Activated CD8-positive, alpha-beta memory T cell treated with anti-CD3 and anti-CD28 coated beads, Interleukin-2, amount 10 ng/mL, durations not matched to agents 7 days and 5 days (primary cell): Measurements from ENCODE around the gene HSD17B8. TPM values are rescaled to one million over a fixed set of nuclear protein-coding genes. Genes with fewer than 3 reads are reported as not detected.
A peak's percentile ranks its signal among the peaks of the same experiment; 100 is the strongest.

Source experiments
- ATAC-seq: fragments of 150-1000 bp; cut with Tn5 transposase; one replicate; pipeline ENCODE4 v1.10.0; 2021; ENCODE audit warnings: moderate library complexity
- CTCF ChIA-PET: fragments of 350-600 bp; sonication (Branson Sonifier 250); formaldehyde crosslinking; loops from one replicate; lab custom pipeline; 2021; ENCODE audit warnings: antibody characterized with exemption; lab: Charles Lee
- DNase-seq: peaks from one replicate; pipeline ENCODE4 v3.0.0-alpha.2; 2020
- H3K27ac Mint-ChIP-seq: one replicate; pipeline ENCODE4 v1.8.0; 2021; ENCODE audit warnings: mild to moderate bottlenecking, mixed read lengths
- H3K27me3 Mint-ChIP-seq: one replicate; pipeline ENCODE4 v1.8.0; 2021; ENCODE audit warnings: mixed read lengths
- H3K36me3 Mint-ChIP-seq: one replicate; pipeline ENCODE4 v1.8.0; 2021; ENCODE audit warnings: mild to moderate bottlenecking, mixed read lengths
- H3K4me1 Mint-ChIP-seq: one replicate; pipeline ENCODE4 v1.8.0; 2021; ENCODE audit warnings: mixed read lengths
- H3K4me3 Mint-ChIP-seq: one replicate; pipeline ENCODE4 v1.8.0; 2021; ENCODE audit warnings: mild to moderate bottlenecking, moderate library complexity, mixed read lengths
- H3K9me3 Mint-ChIP-seq: one replicate; pipeline ENCODE4 v1.8.0; 2022; ENCODE audit warnings: low read depth, mixed read lengths
- total RNA-seq, 2 experiments: library from RNA; stranded (reverse); gene quantifications; one replicate each; pipeline ENCODE4 v1.2.3, GENCODE V29; 2021

The HSD17B8 gene
- 10 to 100 TPM; 18.6 to 20.9 TPM for total RNA-seq

DNA sequence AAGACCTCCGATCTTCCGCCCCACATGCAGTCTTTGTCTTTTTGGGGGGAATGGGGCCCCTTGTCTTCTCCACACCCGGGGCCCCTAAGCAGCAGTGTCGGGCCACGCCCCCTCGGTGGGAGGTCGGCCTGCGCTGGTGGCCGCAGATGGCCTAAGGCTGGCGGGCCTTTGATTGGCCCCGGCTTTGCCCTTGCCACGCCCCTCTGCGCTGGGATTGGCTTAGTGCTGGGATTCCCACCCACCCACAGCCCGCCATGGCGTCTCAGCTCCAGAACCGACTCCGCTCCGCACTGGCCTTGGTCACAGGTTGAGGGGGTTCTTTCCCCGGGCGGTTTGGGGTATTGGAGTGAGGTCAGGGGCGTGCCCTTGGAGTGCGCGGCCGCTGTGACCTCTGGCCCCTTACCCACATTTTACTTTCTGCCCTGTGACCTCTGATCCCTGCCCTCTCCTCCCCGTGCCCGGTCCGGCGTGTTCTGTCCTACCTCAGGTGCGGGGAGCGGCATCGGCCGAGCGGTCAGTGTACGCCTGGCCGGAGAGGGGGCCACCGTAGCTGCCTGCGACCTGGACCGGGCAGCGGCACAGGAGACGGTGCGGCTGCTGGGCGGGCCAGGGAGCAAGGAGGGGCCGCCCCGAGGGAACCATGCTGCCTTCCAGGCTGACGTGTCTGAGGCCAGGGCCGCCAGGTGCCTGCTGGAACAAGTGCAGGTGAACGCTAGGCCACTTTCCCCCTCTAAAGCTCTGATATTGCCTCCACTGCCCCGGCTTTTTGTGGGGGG lies at the start of gene HSD17B8:
TSS of gene HSD17B8 (plus strand) at position 241 of the 776 bp plus-strand sequence. CDS start at position 255, 14 bp downstream.
- Mint-ChIP-seq H3K36me3 (peaks cover 30% of the 10 kb centered on the region), H3K27me3 (no peaks in the 10 kb centered on the region), H3K4me1 (peaks cover 66% of the 10 kb centered on the region), H3K4me3 (peak within 1 kb of the TSS; percentile 82), H3K27ac (peak within 1 kb of the TSS; percentile 94), H3K9me3 (no peaks in the 10 kb centered on the region)
- peak; percentile 96 for DNase-seq
- ATAC-seq, result peak; percentile 71
- CTCF ChIA-PET, result interaction anchor here (1.0 to 2.4 kb wide), 4 partner anchors 43 to 359 kb away, joined by 3 to 22 read pairs (median 4); no protein-coding TSS in a partner anchor

GRCh38 chr6:33156561-33156960 lies 47.9 kb upstream of the HSD17B8 start:
- Mint-ChIP-seq H3K4me3 (no peak overlapping the region), H3K36me3 (no peaks in the 10 kb centered on the region), H3K27me3 (peaks cover 27% of the 10 kb centered on the region), H3K9me3 (peaks cover 5% of the 10 kb centered on the region), H3K27ac (no peak overlapping the region), H3K4me1 (peaks cover 10% of the 10 kb centered on the region)
- ATAC-seq, result no peak
- CTCF ChIA-PET, result interaction anchor here (1.2 to 10.0 kb wide), 3 partner anchors 8 to 91 kb away, joined by 3 to 108 read pairs (median 8); no protein-coding TSS in a partner anchor
- DNase-seq, result no peak

- Mint-ChIP-seq H3K27ac (no peak overlapping the region), H3K36me3 (no peaks in the 10 kb centered on the region), H3K4me1 (peaks cover 14% of the 10 kb centered on the region), H3K4me3 (no peak overlapping the region), H3K27me3 (peaks cover 23% of the 10 kb centered on the region), H3K9me3 (peaks cover 5% of the 10 kb centered on the region)
- ATAC-seq (no peak), DNase-seq (no peak)
- CTCF ChIA-PET, result interaction anchor here (1.2 to 10.0 kb wide), 4 partner anchors 8 to 90 kb away, joined by 3 to 108 read pairs (median 6); no protein-coding TSS in a partner anchor
Measured at GRCh38 chr6:33156964-33157363, 47.5 kb upstream of the HSD17B8 start.

DNA sequence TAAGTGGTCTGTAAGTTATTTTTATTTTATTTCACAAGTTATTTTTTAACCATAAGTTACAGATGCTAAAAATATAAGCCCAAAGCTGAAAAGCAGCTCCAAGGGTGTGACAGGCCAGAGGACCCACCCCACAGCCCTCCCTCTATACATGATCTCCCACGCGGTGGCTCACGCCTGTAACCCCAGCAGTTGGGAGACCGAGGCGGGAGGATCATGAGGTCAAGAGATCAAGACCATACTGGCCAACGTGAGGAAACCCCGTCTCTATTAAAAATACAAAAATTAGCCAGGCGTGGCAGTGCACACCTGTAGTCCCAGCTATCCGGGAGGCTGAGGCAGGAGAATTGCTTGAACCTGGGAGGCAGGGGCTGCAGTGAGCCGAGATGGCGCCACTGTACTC lies 44.4 kb upstream of the HSD17B8 start:
- Mint-ChIP-seq H3K4me3 (no peak overlapping the region), H3K27me3 (peaks cover 3% of the 10 kb centered on the region), H3K27ac (no peak overlapping the region), H3K36me3 (no peaks in the 10 kb centered on the region), H3K9me3 (no peaks in the 10 kb centered on the region), H3K4me1 (peaks cover 16% of the 10 kb centered on the region)
- DNase-seq, result no peak
- no peak for ATAC-seq
- CTCF ChIA-PET, result interaction anchor here (0.8 to 10.0 kb wide), 6 partner anchors 9 to 88 kb away, joined by 3 to 108 read pairs (median 6); no protein-coding TSS in a partner anchor

GRCh38 chr6:33160728-33161344 lies 43.6 kb upstream of the HSD17B8 start:
- peaks cover 3% of the 10 kb centered on the region for H3K27me3 Mint-ChIP-seq
- H3K9me3 Mint-ChIP-seq, result no peaks in the 10 kb centered on the region
- peak overlapping the region; percentile 76 for H3K4me3 Mint-ChIP-seq
- peaks cover 16% of the 10 kb centered on the region for H3K4me1 Mint-ChIP-seq
- CTCF ChIA-PET, result interaction anchor here (0.8 to 10.0 kb wide), 22 partner anchors 10 to 270 kb away, joined by 3 to 108 read pairs (median 4); partner anchors contain the start of genes RING1 and RPS18
- H3K36me3 Mint-ChIP-seq, result no peaks in the 10 kb centered on the region
- DNase-seq (no peak), ATAC-seq (no peak)
- H3K27ac Mint-ChIP-seq, result no peak overlapping the region

DNA sequence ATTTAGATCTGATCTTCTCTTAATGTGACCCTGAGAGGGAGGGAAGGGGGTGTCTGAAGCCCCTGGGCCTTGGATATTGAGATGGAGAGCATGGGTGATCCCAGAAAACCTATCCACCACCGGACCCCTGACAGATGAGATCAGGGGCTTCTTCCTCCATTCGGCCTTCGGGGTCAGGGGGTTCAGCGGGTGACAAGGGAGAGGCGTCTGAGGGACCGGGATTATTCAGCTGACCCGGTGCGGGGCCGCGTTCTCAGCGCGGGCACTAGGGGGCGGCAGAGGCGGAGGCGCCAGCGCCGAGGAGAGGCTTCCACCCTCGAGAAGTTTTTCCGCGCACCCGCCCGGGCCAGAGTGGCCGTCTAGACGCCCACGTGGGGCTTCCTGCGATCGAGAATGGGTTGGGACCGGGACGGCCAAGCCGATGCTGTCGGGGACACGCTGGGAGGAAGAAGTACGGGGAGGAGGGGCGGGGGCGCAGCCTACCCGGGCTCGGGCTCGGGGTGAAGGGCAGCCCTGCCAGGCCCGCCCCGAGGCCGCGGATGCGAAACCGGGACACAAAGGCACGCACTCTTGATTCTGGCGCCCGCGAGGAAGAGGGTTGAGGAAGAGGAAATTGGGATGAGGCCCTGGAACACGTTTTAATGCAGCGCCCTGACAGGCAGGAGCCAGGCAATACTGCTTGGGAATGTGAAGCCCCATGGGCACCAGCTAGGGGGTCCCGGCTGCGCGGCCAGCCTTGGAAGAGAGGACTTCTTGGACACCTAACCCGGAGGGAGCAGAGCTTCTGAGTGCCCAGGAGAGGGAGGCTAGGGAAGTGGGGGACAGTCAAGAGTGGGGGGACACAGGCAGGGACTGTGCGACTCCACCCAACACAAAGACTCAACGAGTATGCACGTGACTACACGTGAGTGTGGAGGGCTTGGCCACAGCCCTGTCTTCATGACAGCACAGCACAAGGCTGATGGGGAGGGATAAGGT lies 42.8 kb upstream of the HSD17B8 start:
- Mint-ChIP-seq H3K9me3 (no peaks in the 10 kb centered on the region), H3K4me1 (peaks cover 16% of the 10 kb centered on the region), H3K4me3 (peak overlapping the region; percentile 76), H3K36me3 (no peaks in the 10 kb centered on the region), H3K27ac (peak overlapping the region; percentile 74), H3K27me3 (peaks cover under 1% of the 10 kb centered on the region)
- ATAC-seq (peak; percentile 98), DNase-seq (peak; percentile 86)
- CTCF ChIA-PET, result interaction anchor here (0.8 to 10.0 kb wide), 26 partner anchors 10 to 269 kb away, joined by 3 to 108 read pairs (median 4); partner anchors contain the start of genes HLA-DPB1, RING1 and RPS18

DNA sequence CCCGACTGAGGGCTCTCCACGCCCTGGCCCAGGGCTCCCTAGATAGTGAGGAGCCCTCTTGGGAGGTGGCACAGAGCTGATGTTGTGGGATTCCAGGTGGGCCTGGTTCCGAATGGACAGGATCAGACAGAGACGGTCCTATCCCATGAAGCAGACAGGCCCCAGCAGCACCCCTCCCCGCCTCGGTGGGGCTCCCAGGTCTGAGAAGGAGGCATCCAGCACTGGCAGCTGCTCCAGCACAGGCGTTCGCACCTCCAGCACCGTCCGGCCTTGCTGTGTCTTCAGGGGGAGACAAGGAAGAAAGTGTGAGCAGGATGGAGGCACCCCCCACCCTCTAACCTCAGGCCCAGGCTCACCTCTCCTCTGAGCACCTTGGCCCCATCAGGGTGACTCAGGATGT lies 40.9 kb upstream of the HSD17B8 start:
- no peak overlapping the region for H3K4me3 Mint-ChIP-seq
- H3K27ac Mint-ChIP-seq, result no peak overlapping the region
- H3K9me3 Mint-ChIP-seq, result no peaks in the 10 kb centered on the region
- H3K27me3 Mint-ChIP-seq, result no peaks in the 10 kb centered on the region
- DNase-seq (no peak), ATAC-seq (no peak)
- no peaks in the 10 kb centered on the region for H3K36me3 Mint-ChIP-seq
- peaks cover 16% of the 10 kb centered on the region for H3K4me1 Mint-ChIP-seq
- CTCF ChIA-PET, result interaction anchor here (0.8 to 10.0 kb wide), 5 partner anchors 11 to 84 kb away, joined by 3 to 108 read pairs (median 3); no protein-coding TSS in a partner anchor

GRCh38 chr6:33164176-33164575 lies 40.3 kb upstream of the HSD17B8 start:
- ATAC-seq (no peak), DNase-seq (no peak)
- peaks cover 16% of the 10 kb centered on the region for H3K4me1 Mint-ChIP-seq
- H3K9me3 Mint-ChIP-seq, result no peaks in the 10 kb centered on the region
- H3K4me3 Mint-ChIP-seq, result no peak overlapping the region
- H3K27me3 Mint-ChIP-seq, result no peaks in the 10 kb centered on the region
- no peak overlapping the region for H3K27ac Mint-ChIP-seq
- CTCF ChIA-PET, result interaction anchor here (0.6 to 10.0 kb wide), 5 partner anchors 10 to 296 kb away, joined by 3 to 108 read pairs (median 3); no protein-coding TSS in a partner anchor
- H3K36me3 Mint-ChIP-seq, result no peaks in the 10 kb centered on the region

DNA sequence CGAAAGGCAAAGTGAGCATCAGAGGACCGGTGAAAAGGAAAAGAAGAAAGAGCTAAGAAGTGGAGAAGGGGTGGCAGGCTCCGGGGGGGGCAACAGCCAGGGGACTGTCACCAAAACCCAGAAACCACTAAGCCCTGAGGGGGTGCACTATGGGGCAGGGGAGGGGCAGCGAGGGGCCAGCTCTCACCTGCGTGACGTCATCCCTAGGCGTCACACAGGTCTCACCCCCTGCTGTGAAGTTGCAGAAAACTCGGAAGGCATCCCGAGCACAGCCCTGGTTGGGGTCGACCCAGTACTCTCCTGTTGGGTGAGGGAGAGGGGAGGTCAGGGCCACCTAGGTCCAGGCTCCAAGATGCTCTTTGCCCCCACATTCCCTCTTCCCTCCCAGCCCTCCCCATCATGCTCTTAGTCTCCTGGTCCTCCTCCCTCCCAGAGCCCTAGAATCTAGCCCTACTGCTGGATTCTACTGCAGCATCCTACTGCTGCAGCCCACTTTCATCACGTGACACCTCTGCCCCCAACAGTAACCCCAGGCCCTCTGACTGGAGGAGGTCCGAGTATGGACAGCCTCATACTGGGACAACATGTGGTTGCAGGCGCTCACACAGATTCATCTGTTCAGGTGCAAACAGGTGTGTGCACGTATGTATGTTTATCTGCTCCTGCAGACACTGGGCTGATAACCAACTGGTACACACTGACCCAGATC lies 39.6 kb upstream of the HSD17B8 start:
- Mint-ChIP-seq H3K36me3 (no peaks in the 10 kb centered on the region), H3K9me3 (no peaks in the 10 kb centered on the region), H3K27ac (no peak overlapping the region), H3K4me1 (peaks cover 16% of the 10 kb centered on the region), H3K27me3 (no peaks in the 10 kb centered on the region), H3K4me3 (no peak overlapping the region)
- CTCF ChIA-PET, result interaction anchor here (0.6 to 10.0 kb wide), 4 partner anchors 9 to 297 kb away, joined by 3 to 108 read pairs (median 3); no protein-coding TSS in a partner anchor
- ATAC-seq (no peak), DNase-seq (no peak)

DNA sequence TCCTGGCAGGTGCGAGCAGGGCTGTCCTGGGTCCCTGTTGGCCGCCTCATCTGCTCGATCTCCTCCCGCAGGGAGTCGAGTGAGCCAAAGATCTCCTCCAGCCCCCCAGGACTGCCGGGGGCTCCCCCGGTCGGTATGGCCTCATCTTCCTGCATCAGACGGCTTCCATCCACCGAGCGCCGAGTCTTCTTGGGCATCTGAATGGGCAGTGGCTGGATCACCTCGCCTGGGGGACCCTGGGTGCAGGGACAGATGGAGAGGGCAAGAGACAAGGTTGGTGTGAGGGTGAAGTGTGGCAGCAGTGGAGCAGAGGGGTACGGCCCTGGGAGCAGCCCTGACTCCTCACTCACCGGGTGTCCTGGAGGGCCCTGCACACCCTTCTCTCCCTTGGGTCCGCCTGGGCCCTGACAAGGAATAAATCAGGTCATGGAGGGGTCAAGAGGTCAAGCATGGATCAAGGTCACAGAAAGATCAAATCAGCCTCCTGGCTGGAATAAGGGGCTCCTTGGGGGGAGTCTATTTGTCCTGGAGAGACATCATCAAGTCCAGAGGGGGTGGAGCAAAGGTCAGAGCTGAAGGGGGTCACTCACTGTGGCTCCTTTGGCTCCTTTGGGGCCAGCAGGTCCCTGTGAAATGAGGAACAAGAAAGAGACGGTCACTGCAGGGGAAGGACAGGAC lies 38.7 kb upstream of the HSD17B8 start:
- no peak for ATAC-seq
- CTCF ChIA-PET, result no interaction called here

DNA sequence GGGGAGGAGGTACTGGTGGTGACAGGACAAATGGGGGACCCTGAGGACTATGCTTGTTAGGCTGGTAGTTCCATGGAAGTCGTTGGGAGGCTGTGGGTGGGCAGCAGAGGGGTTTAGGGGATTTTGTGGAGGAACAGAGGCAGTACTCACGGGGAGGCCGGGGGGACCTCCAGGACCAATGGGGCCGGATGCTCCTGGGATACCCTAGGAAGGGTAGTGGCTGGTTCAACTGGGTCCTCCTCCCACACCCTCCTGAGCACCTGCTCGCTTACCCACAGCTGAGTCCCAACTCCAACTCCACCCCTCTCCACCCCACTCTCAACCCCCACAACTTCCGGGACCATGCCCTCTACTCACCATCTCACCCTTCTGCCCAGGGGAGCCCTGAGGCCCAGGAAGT lies 38.1 kb upstream of the HSD17B8 start:
- no peaks in the 10 kb centered on the region for H3K27me3 Mint-ChIP-seq
- peaks cover 8% of the 10 kb centered on the region for H3K4me1 Mint-ChIP-seq
- no peak overlapping the region for H3K27ac Mint-ChIP-seq
- no peak for DNase-seq
- no peak overlapping the region for H3K4me3 Mint-ChIP-seq
- H3K9me3 Mint-ChIP-seq, result no peaks in the 10 kb centered on the region
- CTCF ChIA-PET, result no interaction called here
- no peak for ATAC-seq
- no peaks in the 10 kb centered on the region for H3K36me3 Mint-ChIP-seq

More for the DNA sequence above, 38.7 kb upstream of the HSD17B8 start:
- Mint-ChIP-seq H3K9me3 (no peaks in the 10 kb centered on the region), H3K4me3 (no peak overlapping the region), H3K27ac (no peak overlapping the region), H3K36me3 (no peaks in the 10 kb centered on the region), H3K4me1 (peaks cover 13% of the 10 kb centered on the region), H3K27me3 (no peaks in the 10 kb centered on the region)
- no peak for DNase-seq
